Measurements from ENCODE around the gene FNDC7. TPM values are rescaled to one million over a fixed set of nuclear protein-coding genes. Genes with fewer than 3 reads are reported as not detected.
A peak's percentile ranks its signal among the peaks of the same experiment; 100 is the strongest.

The FNDC7 gene
- total and polyA plus RNA-seq, 9 of the 15 experiments (the other 6 are each of a cell fraction or from before 2014, with no cell fraction given): not detected

DNA sequence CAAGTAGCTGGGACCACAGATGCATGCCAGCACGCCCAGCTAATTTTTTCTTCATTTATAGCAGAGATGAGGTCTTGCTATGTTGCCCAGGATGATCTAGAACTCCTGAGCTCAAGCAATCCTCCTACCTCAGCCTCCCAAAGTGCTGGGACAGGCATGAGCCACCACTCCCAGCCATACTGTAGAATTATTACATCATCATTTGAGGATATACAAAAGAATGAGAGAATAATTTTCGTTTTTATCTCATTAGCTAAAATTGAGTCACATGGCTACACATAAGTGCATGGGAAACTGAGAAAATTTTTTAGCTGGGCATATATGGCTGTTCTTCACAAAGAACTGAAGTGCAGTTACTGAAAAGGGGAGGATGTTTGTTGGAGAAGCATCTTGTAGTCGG lies 55.0 kb downstream of the FNDC7 start:
- H3K36me3 ChIP-seq (ENCODE audit: control insufficient read depth, insufficient read depth, low read length): peaks cover 21% of the 10 kb centered on the region
- no peaks in the 10 kb centered on the region for H4K20me1 ChIP-seq (replicated peaks; ENCODE audit: control insufficient read depth, insufficient read depth, low read length)
- H3K27ac ChIP-seq (ENCODE audit: extremely low read depth, low read depth, low read length): no peak overlapping the region
- FAIRE-seq (peak; percentile 26), ATAC-seq (no peak), DNase-seq (ENCODE audit: extremely low read depth in 1 of 4, low spot score in 3 of 4) (no peak)
- in situ Hi-C loops (cut with MboI): no loop called here
- 57% methylated on average over 3 of the region's 3 CpGs for WGBS (ENCODE audit: insufficient coverage, low coverage, missing lambda C conversion rate)
- no TSS peak for BruUV-seq (replicated peaks)
- no peaks in the 10 kb centered on the region for H3K4me1 ChIP-seq (replicated peaks in 1 of 2; ENCODE audit: control insufficient read depth in 2 of 2, insufficient read depth in 2 of 2, low read length in 2 of 2)
- no peaks in the 10 kb centered on the region for H3K27me3 ChIP-seq (ENCODE audit: control insufficient read depth in 2 of 2, insufficient read depth in 2 of 2, low read length in 2 of 2)
- no peaks in the 10 kb centered on the region for H3K79me2 ChIP-seq (ENCODE audit: control insufficient read depth, insufficient read depth, low read length)
- intact Hi-C loops (cut with micrococcal nuclease): no loop called here
- H3K9ac ChIP-seq (ENCODE audit: insufficient read depth in 1 of 2, low read depth in 2 of 2, low read length in 2 of 2): no peak overlapping the region
- POLR2A ChIA-PET: interaction anchor here (1.2 kb wide), 1 partner anchor 10 kb away, joined by 4 read pairs; no protein-coding TSS in a partner anchor
- CTCF ChIA-PET (ENCODE audit: low intra/inter-chr PET ratio): no interaction called here
- TF ChIP-seq CEBPG (CRISPR knock-in tag; IDR thresholded peaks at IDR 0.05): no peak
- peak; percentile 37 to 52; a peak in 1 of 4 replicates for TF ChIP-seq CEBPG (tag; conservative IDR thresholded peaks at IDR 0.05 in 1 of 2, IDR thresholded peaks at IDR 0.05 in 1 of 2)
- TF ChIP-seq, protein P1, sequence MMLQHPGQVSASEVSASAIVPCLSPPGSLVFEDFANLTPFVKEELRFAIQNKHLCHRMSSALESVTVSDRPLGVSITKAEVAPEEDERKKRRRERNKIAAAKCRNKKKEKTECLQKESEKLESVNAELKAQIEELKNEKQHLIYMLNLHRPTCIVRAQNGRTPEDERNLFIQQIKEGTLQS (IDR thresholded peaks at IDR 0.05): peak; percentile 72
- TF ChIP-seq, protein P1 (CRISPR knock-in tag; conservative IDR thresholded peaks at IDR 0.05): no peak
- TF ChIP-seq ZNF79 (CRISPR knock-in tag; IDR thresholded peaks at IDR 0.05; ENCODE audit: low read depth): no peak
- TF ChIP-seq ZBTB1 (CRISPR knock-in tag; IDR thresholded peaks at IDR 0.05; ENCODE audit: borderline replicate concordance, low read depth): no peak
- TF ChIP-seq, protein P2, sequence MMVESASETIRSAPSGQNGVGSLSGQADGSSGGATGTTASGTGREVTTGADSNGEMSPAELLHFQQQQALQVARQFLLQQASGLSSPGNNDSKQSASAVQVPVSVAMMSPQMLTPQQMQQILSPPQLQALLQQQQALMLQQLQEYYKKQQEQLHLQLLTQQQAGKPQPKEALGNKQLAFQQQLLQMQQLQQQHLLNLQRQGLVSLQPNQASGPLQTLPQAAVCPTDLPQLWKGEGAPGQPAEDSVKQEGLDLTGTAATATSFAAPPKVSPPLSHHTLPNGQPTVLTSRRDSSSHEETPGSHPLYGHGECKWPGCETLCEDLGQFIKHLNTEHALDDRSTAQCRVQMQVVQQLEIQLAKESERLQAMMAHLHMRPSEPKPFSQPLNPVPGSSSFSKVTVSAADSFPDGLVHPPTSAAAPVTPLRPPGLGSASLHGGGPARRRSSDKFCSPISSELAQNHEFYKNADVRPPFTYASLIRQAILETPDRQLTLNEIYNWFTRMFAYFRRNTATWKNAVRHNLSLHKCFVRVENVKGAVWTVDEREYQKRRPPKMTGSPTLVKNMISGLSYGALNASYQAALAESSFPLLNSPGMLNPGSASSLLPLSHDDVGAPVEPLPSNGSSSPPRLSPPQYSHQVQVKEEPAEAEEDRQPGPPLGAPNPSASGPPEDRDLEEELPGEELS (CRISPR knock-in tag; IDR thresholded peaks at IDR 0.05; ENCODE audit: borderline replicate concordance): no peak
- TF ChIP-seq KLF16 (IDR thresholded peaks at IDR 0.05): no peak
- no peak for TF ChIP-seq L3MBTL2 (IDR thresholded peaks at IDR 0.05)
- H3K9me3 ChIP-seq (replicated peaks; ENCODE audit: control insufficient read depth, insufficient read depth, low read depth, low read length): no peaks in the 10 kb centered on the region
- no peak overlapping the region for H3K4me2 ChIP-seq (ENCODE audit: insufficient read depth, low read length)
- no peak overlapping the region for H2AFZ ChIP-seq (ENCODE audit: low read depth, low read length)
- no peaks in the 10 kb centered on the region for H3K9me1 ChIP-seq (ENCODE audit: control insufficient read depth, insufficient read depth, low read length)
- no peak overlapping the region for H3K4me3 ChIP-seq
